ENCODE data around the gene TANC1. TPM values are rescaled to one million over a fixed set of nuclear protein-coding genes. Genes with fewer than 3 reads are reported as not detected.
A peak's percentile ranks its signal among the peaks of the same experiment; 100 is the strongest.

Gene TANC1
- total RNA-seq, 1 donor from 2014 or later: 84.1 TPM

- H3K9me3 Mint-ChIP-seq (ENCODE audit: unreplicated experiment): no peaks in the 10 kb centered on the region
- TF ChIP-seq CTCF (IDR thresholded peaks at IDR 0.05; ENCODE audit: unreplicated experiment): no peak
- H3K36me3 Mint-ChIP-seq (ENCODE audit: low read depth, unreplicated experiment): peaks cover 12% of the 10 kb centered on the region
- DNase-seq (ENCODE audit: low spot score): no peak
- H3K27ac Mint-ChIP-seq (ENCODE audit: unreplicated experiment): no peak overlapping the region
- H3K27me3 Mint-ChIP-seq (ENCODE audit: unreplicated experiment): no peaks in the 10 kb centered on the region
- peaks cover 37% of the 10 kb centered on the region for H3K4me1 Mint-ChIP-seq (ENCODE audit: unreplicated experiment)
- no peak overlapping the region for H3K4me3 Mint-ChIP-seq (ENCODE audit: unreplicated experiment)
Observed at GRCh38 chr2:159026170-159026569, 57.7 kb downstream of the TANC1 start.

- no peaks in the 10 kb centered on the region for H3K27me3 Mint-ChIP-seq (ENCODE audit: unreplicated experiment)
- H3K27ac Mint-ChIP-seq (ENCODE audit: unreplicated experiment): no peak overlapping the region
- DNase-seq (ENCODE audit: low spot score): no peak
- H3K9me3 Mint-ChIP-seq (ENCODE audit: unreplicated experiment): no peaks in the 10 kb centered on the region
- peaks cover 55% of the 10 kb centered on the region for H3K4me1 Mint-ChIP-seq (ENCODE audit: unreplicated experiment)
- H3K36me3 Mint-ChIP-seq (ENCODE audit: low read depth, unreplicated experiment): peaks cover 12% of the 10 kb centered on the region
- no peak for TF ChIP-seq CTCF (IDR thresholded peaks at IDR 0.05; ENCODE audit: unreplicated experiment)
- H3K4me3 Mint-ChIP-seq (ENCODE audit: unreplicated experiment): no peak overlapping the region
Observed at GRCh38 chr2:159028776-159029175, 60.3 kb downstream of the TANC1 start.

- peak overlapping the region; percentile 24 for H3K27ac Mint-ChIP-seq (ENCODE audit: unreplicated experiment)
- H3K36me3 Mint-ChIP-seq (ENCODE audit: low read depth, unreplicated experiment): peaks cover 12% of the 10 kb centered on the region
- no peak for DNase-seq (ENCODE audit: low spot score)
- H3K4me1 Mint-ChIP-seq (ENCODE audit: unreplicated experiment): peaks cover 63% of the 10 kb centered on the region
- no peak overlapping the region for H3K4me3 Mint-ChIP-seq (ENCODE audit: unreplicated experiment)
- TF ChIP-seq CTCF (IDR thresholded peaks at IDR 0.05; ENCODE audit: unreplicated experiment): no peak
- no peaks in the 10 kb centered on the region for H3K9me3 Mint-ChIP-seq (ENCODE audit: unreplicated experiment)
- H3K27me3 Mint-ChIP-seq (ENCODE audit: unreplicated experiment): no peaks in the 10 kb centered on the region
Observed at GRCh38 chr2:159029936-159030335, 61.5 kb downstream of the TANC1 start.

- no peak overlapping the region for H3K4me3 Mint-ChIP-seq (ENCODE audit: unreplicated experiment)
- peak overlapping the region; percentile 87 for H3K27ac Mint-ChIP-seq (ENCODE audit: unreplicated experiment)
- H3K4me1 Mint-ChIP-seq (ENCODE audit: unreplicated experiment): peaks cover 63% of the 10 kb centered on the region
- DNase-seq (ENCODE audit: low spot score): no peak
- H3K27me3 Mint-ChIP-seq (ENCODE audit: unreplicated experiment): peaks cover 1% of the 10 kb centered on the region
- H3K36me3 Mint-ChIP-seq (ENCODE audit: low read depth, unreplicated experiment): peaks cover 12% of the 10 kb centered on the region
- H3K9me3 Mint-ChIP-seq (ENCODE audit: unreplicated experiment): no peaks in the 10 kb centered on the region
- TF ChIP-seq CTCF (IDR thresholded peaks at IDR 0.05; ENCODE audit: unreplicated experiment): no peak
Observed at GRCh38 chr2:159030674-159031380, 62.4 kb downstream of the TANC1 start.

GRCh38 chr2:159032146-159032545 lies 63.7 kb downstream of the TANC1 start:
- no peak overlapping the region for H3K27ac Mint-ChIP-seq (ENCODE audit: unreplicated experiment)

More at GRCh38 chr2:159032146-159032545, 63.7 kb downstream of the TANC1 start:
- no peak for TF ChIP-seq CTCF (IDR thresholded peaks at IDR 0.05; ENCODE audit: unreplicated experiment)
- no peak for DNase-seq (ENCODE audit: low spot score)
- peaks cover 15% of the 10 kb centered on the region for H3K36me3 Mint-ChIP-seq (ENCODE audit: low read depth, unreplicated experiment)
- peaks cover 4% of the 10 kb centered on the region for H3K27me3 Mint-ChIP-seq (ENCODE audit: unreplicated experiment)
- H3K4me3 Mint-ChIP-seq (ENCODE audit: unreplicated experiment): no peak overlapping the region
- H3K4me1 Mint-ChIP-seq (ENCODE audit: unreplicated experiment): peaks cover 52% of the 10 kb centered on the region
- H3K9me3 Mint-ChIP-seq (ENCODE audit: unreplicated experiment): no peaks in the 10 kb centered on the region
